HepG2 (cell line): Measurements from ENCODE around the gene CDKN2AIP. TPM values are rescaled to one million over a fixed set of nuclear protein-coding genes. Genes with fewer than 3 reads are reported as not detected.

ENCODE experiments used
- ATAC-seq: fragments of 200-7000 bp; cut with Tn5 transposase; 3 replicates; pipeline ENCODE4 v1.9.1; 2020; ENCODE audit warnings: mild to moderate bottlenecking, moderate library complexity
- BruUV-seq: library from RNA; stranded (reverse); fragments of 400-500 nt; replicated peaks from 2 replicates; lab custom pipeline; 2021; lab: Mats Ljungman, UMichigan
- CTCF ChIA-PET: fragments of 300-600 bp; formaldehyde crosslinking; extraction: SDS; loops from one replicate; lab custom pipeline; 2021; ENCODE audit warnings: low total read pairs, inconsistent platforms, low intra/inter-chr PET ratio; lab: Yijun Ruan, JAX
- POLR2A ChIA-PET: fragments of 350-600 bp; sonication (Branson Sonifier 250); formaldehyde crosslinking; loops from one replicate; lab custom pipeline; 2020; ENCODE audit warnings: antibody characterized with exemption, inconsistent platforms; lab: Yijun Ruan, JAX
- DNase-seq: peaks from one replicate; pipeline ENCODE4 v3.0.0-alpha.2; 2015; ENCODE audit warnings: low spot score
- FAIRE-seq: peaks from 3 replicates; lab custom pipeline; 2011; peaks lifted over from hg19 to GRCh38; lab: Jason Lieb, UNC
- H2AFZ ChIP-seq: one replicate; pipeline ENCODE4 v1.6.1; 2011; ENCODE audit warnings: low read length, inconsistent platforms
- H3K27ac ChIP-seq: fragments of 300-600 bp; 3 replicates; pipeline ENCODE4 v1.8.0; 2011; ENCODE audit warnings: mixed run types, mild to moderate bottlenecking, mixed read lengths, low read length, inconsistent platforms; ENCODE audit not compliant: insufficient read depth; ENCODE audit errors: extremely low read length
- H3K27me3 ChIP-seq, 2 experiments: fragments of 200-600 bp in 1 of 2; 2 replicates in 1 of 2; 3 replicates in 1 of 2; pipeline versions ENCODE4 v1.6.0 to v1.8.0; 2011; ENCODE audit warnings: low read length in 2 of 2, mild to moderate bottlenecking in 2 of 2, moderate library complexity in 2 of 2, inconsistent platforms in 1 of 2; ENCODE audit not compliant: insufficient read depth in 2 of 2, control insufficient read depth in 1 of 2
- H3K36me3 ChIP-seq, 2 experiments: fragments of 200-600 bp in 1 of 2; replicated peaks in 1 of 2; 2 replicates in 1 of 2; 3 replicates in 1 of 2; pipeline versions ENCODE4 v1.5.1 to v1.8.0; 2011; ENCODE audit warnings: low read length in 2 of 2, inconsistent platforms in 1 of 2; ENCODE audit not compliant: insufficient read depth in 2 of 2, control insufficient read depth in 1 of 2
- H3K4me1 ChIP-seq: 2 replicates; pipeline ENCODE4 v1.5.1; 2012; ENCODE audit warnings: low read length, inconsistent platforms; ENCODE audit not compliant: insufficient read depth
- H3K4me2 ChIP-seq: 2 replicates; pipeline ENCODE4 v1.6.0; 2011; ENCODE audit warnings: low read depth, low read length, inconsistent platforms
- H3K4me3 ChIP-seq, 3 experiments: fragments of 200-600 bp in 1 of 3; sonication (generic), shearing (Covaris generic) in 1 of 3; replicated peaks in 1 of 3; 2 replicates each; pipeline ENCODE4 v1.5.1; 2011 to 2016; ENCODE audit warnings: low read length in 3 of 3, inconsistent platforms in 2 of 3, low read depth in 2 of 3, mild to moderate bottlenecking in 2 of 3, control low read depth in 1 of 3, mixed read lengths in 1 of 3; ENCODE audit not compliant: insufficient read depth in 1 of 3
- H3K79me2 ChIP-seq: one replicate; pipeline ENCODE4 v1.6.1; 2011; ENCODE audit warnings: low read length, inconsistent platforms; ENCODE audit not compliant: insufficient read depth
- H3K9ac ChIP-seq: 2 replicates; pipeline ENCODE4 v1.6.0; 2011; ENCODE audit warnings: mild to moderate bottlenecking, low read depth, low read length, inconsistent platforms; ENCODE audit not compliant: insufficient read depth
- H3K9me3 ChIP-seq: 2 replicates; pipeline ENCODE4 v1.5.1; 2012; ENCODE audit warnings: mild to moderate bottlenecking, low read length
- H4K20me1 ChIP-seq: 2 replicates; pipeline ENCODE4 v1.6.0; 2011; ENCODE audit warnings: inconsistent platforms, mild to moderate bottlenecking, low read length, moderate library complexity; ENCODE audit not compliant: insufficient read depth
- AHR ChIP-seq: IDR thresholded peaks from 2 replicates; pipeline ENCODE4 v1.6.1; 2018; ENCODE audit warnings: missing genetic modification reagents, missing compliant biosample characterization
- IKZF5 ChIP-seq: IDR thresholded peaks from 2 replicates; pipeline ENCODE4 v1.6.1; 2018; ENCODE audit warnings: missing genetic modification reagents, mild to moderate bottlenecking, missing compliant biosample characterization
- KAT8 ChIP-seq: IDR thresholded peaks from 2 replicates; pipeline ENCODE4 v1.6.1; 2016; ENCODE audit warnings: missing genetic modification reagents, missing compliant biosample characterization
- PHF20 ChIP-seq: sonication (generic); formaldehyde crosslinking; IDR thresholded peaks from 2 replicates; pipeline ENCODE4 v1.5.0; 2020; ENCODE audit warnings: mild to moderate bottlenecking, missing genetic modification reagents
- PRMT3 ChIP-seq: sonication (generic); formaldehyde crosslinking; IDR thresholded peaks from 2 replicates; pipeline ENCODE4 v1.8.1; 2022; ENCODE audit warnings: low read depth, mild to moderate bottlenecking, moderate library complexity, missing genetic modification reagents, borderline replicate concordance
- RBAK ChIP-seq: sonication (generic); formaldehyde crosslinking; IDR thresholded peaks from 2 replicates; pipeline ENCODE4 v1.5.1; 2020; ENCODE audit warnings: mild to moderate bottlenecking, missing genetic modification reagents
- SAFB2 ChIP-seq: sonication (generic); formaldehyde crosslinking; IDR thresholded peaks from 2 replicates; pipeline ENCODE4 v1.5.1; 2020; ENCODE audit warnings: missing genetic modification reagents, low read depth, mild to moderate bottlenecking, borderline replicate concordance
- TCF7L2 ChIP-seq: IDR thresholded peaks from 2 replicates; pipeline ENCODE4 v1.6.1; 2011; ENCODE audit warnings: mild to moderate bottlenecking, low read depth, low read length, moderate library complexity
- TMF1 ChIP-seq: sonication (generic); formaldehyde crosslinking; IDR thresholded peaks from 2 replicates; pipeline ENCODE4 v1.8.1; 2022; ENCODE audit warnings: low read depth, missing genetic modification reagents
- ZBTB39 ChIP-seq: sonication (generic); formaldehyde crosslinking; IDR thresholded peaks from 2 replicates; pipeline ENCODE4 v1.5.0; 2020; ENCODE audit warnings: missing genetic modification reagents
- ZMYM2 ChIP-seq: sonication (generic); formaldehyde crosslinking; IDR thresholded peaks from 2 replicates; pipeline ENCODE4 v1.8.0; 2022; ENCODE audit warnings: mild to moderate bottlenecking, missing genetic modification reagents
- ZNF24 ChIP-seq: fragments of 450-650 bp; IDR thresholded peaks from 2 replicates; pipeline ENCODE4 v1.6.1; 2017; ENCODE audit warnings: antibody characterized with exemption, mild to moderate bottlenecking
- ZNF282 ChIP-seq: fragments of 450-650 bp; IDR thresholded peaks from 2 replicates; pipeline ENCODE4 v1.6.1; 2018; ENCODE audit not compliant: partially characterized antibody
- ZNF460 ChIP-seq: sonication (generic); formaldehyde crosslinking; IDR thresholded peaks from 2 replicates; pipeline ENCODE4 v1.5.1; 2020; ENCODE audit warnings: missing genetic modification reagents, mild to moderate bottlenecking, borderline replicate concordance
- WGBS: methylation state at CpG from one replicate; pipeline ENCODE4 v1.1.6; 2017; ENCODE audit warnings: low lambda C conversion rate; 5-methylcytosine and 5-hydroxymethylcytosine counted together
- in situ Hi-C: cut with HindIII; loops from 2 replicates; pipeline ENCODE4 v1.10.0; 2017; ENCODE audit warnings: low pct_unique_long_range_greater_than_20kb; ENCODE audit not compliant: extremely low pct_ligation_motif_present
- intact Hi-C: fragments of 100-400 bp; cut with micrococcal nuclease; formaldehyde crosslinking; loops from one replicate; pipeline ENCODE4 v1.10.0; 2022; ENCODE audit not compliant: unreplicated experiment
- polyA plus RNA-seq, 8 experiments: library from polyadenylated mRNA; depleted of rRNA in 3 of 8; stranded (reverse) in 7 of 8; unstranded in 1 of 8; fragments of >200 nt; fragmentation: Illumina TruSeq in 4 of 8; extraction: Trizol in 4 of 8; gene quantifications; 2 replicates each; pipeline versions ENCODE4 v1.2.1 to v1.2.3, GENCODE V29; 2011 to 2016; ENCODE audit warnings: low read depth in 4 of 8, missing spikeins in 1 of 8, mixed read lengths in 1 of 8; ENCODE audit not compliant: insufficient read depth in 1 of 8
- total RNA-seq, 5 experiments: library from RNA; depleted of rRNA; stranded (reverse); fragments of >200 nt; fragmentation: Illumina TruSeq; extraction: Trizol; gene quantifications; 2 replicates each; pipeline ENCODE4 v1.2.3, GENCODE V29; 2016; ENCODE audit warnings: low read depth in 1 of 5
- TF ChIP-seq, protein P1 (sequence below): sonication (generic); formaldehyde crosslinking; IDR thresholded peaks from 2 replicates; pipeline ENCODE4 v1.4.0; 2020; ENCODE audit warnings: missing genetic modification reagents, borderline replicate concordance
- TF ChIP-seq, protein P2 (sequence below): sonication (generic); formaldehyde crosslinking; IDR thresholded peaks from 2 replicates; pipeline ENCODE4 v1.5.0; 2020; ENCODE audit warnings: missing genetic modification reagents

CDKN2AIP gene
- total and polyA plus RNA-seq, 2 of the 13 experiments (the other 11 are each of a cell fraction or from before 2014, with no cell fraction given) = 17.0 to 18.7 TPM

GRCh38 chr4:183445097-183445428 is 627 bp downstream of the CDKN2AIP start:
- intact Hi-C loops (loop anchor here (2.0 kb wide), 1 partner anchor 60 kb away; the partner anchor contains the start of gene ING2), in situ Hi-C loops (no loop called here)
- FAIRE-seq (no peak), DNase-seq (no peak), ATAC-seq (peak; percentile 5)
- Histone ChIP-seq H4K20me1 (0 out of 2 replicates have a peak, but pooled peaks cover 3% of the 10 kb centered on the region), H3K4me3 (peak overlapping the region; percentile 86 to 99 (median 91)), H3K9ac (peak overlapping the region; percentile 99), H3K4me1 (peaks cover 56% of the 10 kb centered on the region), H3K27me3 (no peaks in the 10 kb centered on the region; a peak in 1 of 5 replicates), H3K4me2 (peak overlapping the region; percentile 85), H2AFZ (no peak overlapping the region), H3K79me2 (peaks cover 28% of the 10 kb centered on the region), H3K9me3 (no peaks in the 10 kb centered on the region), H3K36me3 (peaks cover 7 to 14% of the 10 kb centered on the region in 2 experiments), H3K27ac (peak overlapping the region; percentile 100)
- 0% methylated on average over 8 of the region's 26 CpGs for WGBS
- CTCF ChIA-PET = no interaction called here
- POLR2A ChIA-PET = interaction anchor here (1.5 to 2.6 kb wide), 5 partner anchors 10 to 547 kb away, joined by 3 to 20 read pairs (median 11); no protein-coding TSS in a partner anchor
- BruUV-seq = no TSS peak
- TF ChIP-seq, protein P1, sequence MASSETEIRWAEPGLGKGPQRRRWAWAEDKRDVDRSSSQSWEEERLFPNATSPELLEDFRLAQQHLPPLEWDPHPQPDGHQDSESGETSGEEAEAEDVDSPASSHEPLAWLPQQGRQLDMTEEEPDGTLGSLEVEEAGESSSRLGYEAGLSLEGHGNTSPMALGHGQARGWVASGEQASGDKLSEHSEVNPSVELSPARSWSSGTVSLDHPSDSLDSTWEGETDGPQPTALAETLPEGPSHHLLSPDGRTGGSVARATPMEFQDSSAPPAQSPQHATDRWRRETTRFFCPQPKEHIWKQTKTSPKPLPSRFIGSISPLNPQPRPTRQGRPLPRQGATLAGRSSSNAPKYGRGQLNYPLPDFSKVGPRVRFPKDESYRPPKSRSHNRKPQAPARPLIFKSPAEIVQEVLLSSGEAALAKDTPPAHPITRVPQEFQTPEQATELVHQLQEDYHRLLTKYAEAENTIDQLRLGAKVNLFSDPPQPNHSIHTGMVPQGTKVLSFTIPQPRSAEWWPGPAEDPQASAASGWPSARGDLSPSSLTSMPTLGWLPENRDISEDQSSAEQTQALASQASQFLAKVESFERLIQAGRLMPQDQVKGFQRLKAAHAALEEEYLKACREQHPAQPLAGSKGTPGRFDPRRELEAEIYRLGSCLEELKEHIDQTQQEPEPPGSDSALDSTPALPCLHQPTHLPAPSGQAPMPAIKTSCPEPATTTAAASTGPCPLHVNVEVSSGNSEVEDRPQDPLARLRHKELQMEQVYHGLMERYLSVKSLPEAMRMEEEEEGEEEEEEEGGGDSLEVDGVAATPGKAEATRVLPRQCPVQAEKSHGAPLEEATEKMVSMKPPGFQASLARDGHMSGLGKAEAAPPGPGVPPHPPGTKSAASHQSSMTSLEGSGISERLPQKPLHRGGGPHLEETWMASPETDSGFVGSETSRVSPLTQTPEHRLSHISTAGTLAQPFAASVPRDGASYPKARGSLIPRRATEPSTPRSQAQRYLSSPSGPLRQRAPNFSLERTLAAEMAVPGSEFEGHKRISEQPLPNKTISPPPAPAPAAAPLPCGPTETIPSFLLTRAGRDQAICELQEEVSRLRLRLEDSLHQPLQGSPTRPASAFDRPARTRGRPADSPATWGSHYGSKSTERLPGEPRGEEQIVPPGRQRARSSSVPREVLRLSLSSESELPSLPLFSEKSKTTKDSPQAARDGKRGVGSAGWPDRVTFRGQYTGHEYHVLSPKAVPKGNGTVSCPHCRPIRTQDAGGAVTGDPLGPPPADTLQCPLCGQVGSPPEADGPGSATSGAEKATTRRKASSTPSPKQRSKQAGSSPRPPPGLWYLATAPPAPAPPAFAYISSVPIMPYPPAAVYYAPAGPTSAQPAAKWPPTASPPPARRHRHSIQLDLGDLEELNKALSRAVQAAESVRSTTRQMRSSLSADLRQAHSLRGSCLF (CRISPR knock-in tag) = no peak
- TF ChIP-seq, protein P2, sequence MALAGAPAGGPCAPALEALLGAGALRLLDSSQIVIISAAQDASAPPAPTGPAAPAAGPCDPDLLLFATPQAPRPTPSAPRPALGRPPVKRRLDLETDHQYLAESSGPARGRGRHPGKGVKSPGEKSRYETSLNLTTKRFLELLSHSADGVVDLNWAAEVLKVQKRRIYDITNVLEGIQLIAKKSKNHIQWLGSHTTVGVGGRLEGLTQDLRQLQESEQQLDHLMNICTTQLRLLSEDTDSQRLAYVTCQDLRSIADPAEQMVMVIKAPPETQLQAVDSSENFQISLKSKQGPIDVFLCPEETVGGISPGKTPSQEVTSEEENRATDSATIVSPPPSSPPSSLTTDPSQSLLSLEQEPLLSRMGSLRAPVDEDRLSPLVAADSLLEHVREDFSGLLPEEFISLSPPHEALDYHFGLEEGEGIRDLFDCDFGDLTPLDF (CRISPR knock-in tag) = 0 out of 2 replicates have a peak, but pooled peaks have one; percentile 9
- 0 out of 2 replicates have a peak, but pooled peaks have one; percentile 3 for TF ChIP-seq ZBTB39
- TF ChIP-seq ZNF282 = no peak
- TF ChIP-seq RBAK (CRISPR knock-in tag) = no peak
- TF ChIP-seq ZMYM2 (CRISPR knock-in tag) = no peak
- 0 out of 2 replicates have a peak, but pooled peaks have one; percentile 72 for TF ChIP-seq PRMT3 (CRISPR knock-in tag)
- no peak for TF ChIP-seq ZNF460 (CRISPR knock-in tag)
- TF ChIP-seq PHF20 (CRISPR knock-in tag) = no peak
- TF ChIP-seq SAFB2 (CRISPR knock-in tag) = no peak
- no peak for TF ChIP-seq ZNF24
- no peak for TF ChIP-seq AHR (CRISPR knock-in tag)
- no peak for TF ChIP-seq KAT8 (CRISPR knock-in tag)
- no peak for TF ChIP-seq IKZF5 (CRISPR knock-in tag)
- no peak for TF ChIP-seq TCF7L2
- 0 out of 2 replicates have a peak, but pooled peaks have one; percentile 15 for TF ChIP-seq TMF1 (CRISPR knock-in tag)
